Astrocyte of the spinal cord (primary cell): Measurements from ENCODE around the gene AHSA1.
A peak's percentile ranks its signal among the peaks of the same experiment; 100 is the strongest.

Experiments used
- DNase-seq: peaks from one replicate; pipeline ENCODE4 v3.0.0; 2011; ENCODE audit warnings: low read depth, low spot score
- H3K4me3 ChIP-seq: 2 replicates; pipeline ENCODE4 v1.5.1; 2011; ENCODE audit warnings: low read depth, mild to moderate bottlenecking, low read length, moderate library complexity
- CTCF ChIP-seq: IDR thresholded peaks from 2 replicates; pipeline ENCODE4 v1.5.1; 2012; ENCODE audit warnings: low read depth, mild to moderate bottlenecking, low read length, inconsistent platforms
- in situ Hi-C: cut with HindIII; loops from 2 replicates; pipeline ENCODE4 v1.10.0; 2017; ENCODE audit warnings: low sequenced_read_pairs

The AHSA1 gene

DNA sequence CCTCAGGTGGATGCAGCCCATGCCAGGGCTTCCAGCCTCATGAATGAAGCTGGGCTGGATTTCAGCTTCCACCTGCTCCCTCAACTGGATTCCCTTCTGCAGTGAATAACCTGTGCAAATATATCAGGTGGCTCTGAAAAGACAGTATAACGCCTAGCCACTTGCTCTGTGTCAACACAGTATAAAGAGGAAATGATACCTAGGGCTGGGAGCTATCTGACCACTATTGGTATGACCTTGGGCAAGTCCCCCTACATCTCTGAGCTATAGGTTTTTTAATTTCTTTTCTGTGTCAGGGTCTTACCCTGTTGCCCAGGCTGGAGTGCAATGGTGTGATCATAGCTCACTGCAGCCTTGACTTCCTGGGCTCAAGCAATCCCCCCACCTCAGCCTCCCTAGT lies 20.9 kb downstream of the AHSA1 start:
- no peak for DNase-seq
- in situ Hi-C loops = no loop called here
- no peak for TF ChIP-seq CTCF
- H3K4me3 ChIP-seq = no peak overlapping the region

DNA sequence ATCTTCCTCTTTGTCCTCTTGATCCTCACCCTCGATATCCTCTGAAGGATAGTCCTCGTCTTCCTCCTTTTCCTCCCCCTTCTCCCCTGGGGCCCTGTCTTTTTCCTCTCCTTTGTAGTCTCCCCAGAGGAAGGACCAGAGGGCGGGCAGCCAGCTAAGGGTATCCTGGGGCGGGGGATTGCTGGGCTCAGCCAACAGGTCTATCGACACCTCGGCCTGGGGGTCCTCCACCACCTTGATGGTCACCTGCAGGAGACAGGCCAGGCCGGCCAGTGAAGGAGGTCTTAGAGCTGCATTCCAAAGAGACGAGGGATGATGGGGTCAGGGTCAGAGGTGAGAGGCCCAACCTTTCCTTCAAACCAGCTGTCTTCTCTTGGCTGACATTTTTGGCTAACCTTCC lies 24.5 kb downstream of the AHSA1 start:
- DNase-seq = no peak

DNA sequence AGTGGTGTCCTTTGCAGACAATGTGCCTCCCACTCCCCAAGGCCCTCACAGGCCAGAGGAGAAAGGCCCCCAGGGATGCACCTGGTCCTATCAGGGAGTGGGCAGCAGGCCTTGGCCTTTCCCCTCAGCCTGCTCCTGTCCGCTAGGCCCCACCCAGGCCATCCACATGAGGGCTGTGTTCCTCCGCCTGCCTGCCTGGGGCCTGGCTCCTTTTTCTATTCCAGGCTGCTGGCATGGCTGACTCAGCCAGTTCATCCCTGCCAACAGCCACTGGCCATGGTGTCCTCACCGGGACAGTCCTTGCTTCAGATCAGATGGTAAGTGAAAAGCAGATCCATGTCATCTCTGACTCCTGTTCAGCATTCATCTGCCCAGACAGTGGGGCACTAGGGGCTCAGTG lies 27.4 kb downstream of the AHSA1 start:
- DNase-seq = no peak

More for the DNA sequence above, 24.5 kb downstream of the AHSA1 start:
- no peak for TF ChIP-seq CTCF
- no peak overlapping the region for H3K4me3 ChIP-seq
- in situ Hi-C loops = no loop called here

DNA sequence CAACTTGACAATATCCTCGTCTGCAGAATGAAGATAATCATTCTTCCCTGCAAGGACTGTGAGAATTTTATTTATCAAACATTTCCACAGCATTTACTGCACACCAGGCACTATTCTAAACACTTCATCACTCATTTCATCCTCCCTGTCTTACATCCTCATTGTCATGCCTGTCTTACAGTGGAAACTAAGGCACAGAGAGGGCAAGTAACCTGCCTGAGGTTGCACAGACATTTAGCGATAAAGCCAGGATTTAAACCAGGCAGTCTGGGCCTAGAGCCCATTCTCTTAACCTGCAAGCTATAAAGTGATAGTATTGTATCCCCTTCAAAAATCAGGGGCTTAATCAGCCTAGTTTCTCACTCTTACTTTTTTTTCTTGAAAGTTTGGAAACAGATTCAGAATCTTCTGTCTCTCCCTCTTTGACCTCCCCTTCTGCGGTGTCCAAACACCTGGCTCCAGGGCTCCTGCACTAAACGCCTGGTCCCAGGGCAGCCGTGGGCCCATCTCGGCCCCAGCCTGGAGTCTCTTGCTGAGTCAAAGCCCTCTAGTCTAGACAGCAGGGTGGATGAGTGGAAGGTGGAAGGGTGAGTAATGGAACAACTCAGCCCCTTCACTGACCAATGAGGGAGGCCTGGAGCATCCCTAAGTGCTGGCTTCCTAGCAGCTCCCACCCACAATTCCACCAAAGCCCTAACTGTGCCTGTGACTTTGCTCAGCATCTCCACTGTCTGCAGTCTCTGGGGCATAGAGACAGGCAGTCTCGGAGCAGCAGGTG lies 28.2 kb downstream of the AHSA1 start:
- H3K4me3 ChIP-seq = no peak overlapping the region
- peak; percentile 61 for DNase-seq
- in situ Hi-C loops = no loop called here
- TF ChIP-seq CTCF = no peak

More for the DNA sequence above, 27.4 kb downstream of the AHSA1 start:
- no peak overlapping the region for H3K4me3 ChIP-seq
- TF ChIP-seq CTCF = no peak
- in situ Hi-C loops = no loop called here

DNA sequence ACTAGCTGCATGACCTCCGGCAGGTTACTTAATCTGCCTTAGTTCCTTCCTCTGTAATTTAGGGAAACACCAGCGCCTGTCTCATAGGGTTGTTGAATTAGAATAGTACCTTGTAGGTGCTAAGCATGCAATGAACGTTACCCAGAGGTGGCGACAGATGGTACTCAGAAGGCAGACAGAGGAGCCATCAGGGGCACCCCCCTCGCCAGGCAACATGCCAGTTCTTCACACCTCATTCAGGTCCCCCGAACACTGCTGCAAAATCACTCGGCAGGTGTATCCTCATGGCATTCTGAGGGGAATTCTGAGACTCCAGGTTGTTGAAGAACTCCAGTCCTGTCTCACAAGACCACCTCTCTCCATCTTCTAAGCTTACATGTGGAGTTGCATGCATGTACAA lies 30.7 kb downstream of the AHSA1 start:
- DNase-seq = no peak
- in situ Hi-C loops = no loop called here
- H3K4me3 ChIP-seq = no peak overlapping the region
- no peak for TF ChIP-seq CTCF

DNA sequence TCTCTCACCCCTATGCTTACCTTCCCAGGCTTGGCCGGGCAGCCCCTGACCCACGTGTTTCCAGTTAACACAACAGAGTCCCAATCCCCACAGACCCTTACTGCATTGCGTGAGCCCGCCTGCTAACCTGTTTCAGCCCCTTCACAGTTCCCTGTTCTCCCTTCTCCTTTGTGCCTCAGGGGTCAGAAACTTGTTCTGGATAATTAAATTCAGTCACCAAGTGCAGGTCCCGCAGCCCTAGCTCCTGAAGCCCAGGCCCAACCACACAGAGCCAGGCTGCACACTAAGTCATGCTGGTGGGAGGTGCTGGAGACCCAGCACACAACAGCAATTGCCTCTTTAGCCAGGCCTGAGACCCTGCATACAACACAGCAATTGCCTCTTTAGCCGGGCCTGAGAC lies 31.1 kb downstream of the AHSA1 start:
- no peak for DNase-seq
- no peak overlapping the region for H3K4me3 ChIP-seq
- no peak for TF ChIP-seq CTCF
- in situ Hi-C loops = no loop called here
